GM23338 (cell line): ENCODE data around the gene ATG9A. TPM values are rescaled to one million over a fixed set of nuclear protein-coding genes. Genes with fewer than 3 reads are reported as not detected.

Source experiments
- ATAC-seq: fragments of 200-7000 bp; cut with Tn5 transposase; 3 replicates; pipeline ENCODE4 v1.9.1; 2020
- DNase-seq: peaks from one replicate; pipeline ENCODE4 v3.0.0-alpha.2; 2015; ENCODE audit warnings: low spot score
- H2AFZ ChIP-seq: fragments of 200-600 bp; sonication (generic); 2 replicates; pipeline ENCODE4 v1.8.0; 2016; ENCODE audit warnings: antibody characterized with exemption, mild to moderate bottlenecking, moderate library complexity
- H3F3A ChIP-seq: fragments of 200-600 bp; sonication (generic); replicated peaks from 2 replicates; pipeline ENCODE4 v1.8.0; 2017; ENCODE audit warnings: antibody characterized with exemption, mixed run types, low read depth
- H3K27ac ChIP-seq: fragments of 200-600 bp; sonication (generic); 2 replicates; pipeline ENCODE4 v1.6.1; 2016; ENCODE audit warnings: low read depth
- H3K27me3 ChIP-seq: fragments of 200-600 bp; sonication (generic); 2 replicates; pipeline ENCODE4 v1.8.0; 2016; ENCODE audit warnings: mild to moderate bottlenecking, mixed run types, moderate library complexity; ENCODE audit not compliant: insufficient read depth
- H3K36me3 ChIP-seq: fragments of 200-600 bp; sonication (generic); 2 replicates; pipeline ENCODE4 v1.8.0; 2016; ENCODE audit warnings: mild to moderate bottlenecking; ENCODE audit not compliant: insufficient read depth
- H3K4me1 ChIP-seq: fragments of 200-600 bp; sonication (generic); 2 replicates; pipeline ENCODE4 v1.8.0; 2016; ENCODE audit warnings: mild to moderate bottlenecking, moderate library complexity; ENCODE audit not compliant: insufficient read depth
- H3K4me2 ChIP-seq: fragments of 200-600 bp; sonication (generic); 2 replicates; pipeline ENCODE4 v1.7.1; 2017; ENCODE audit warnings: mixed run types
- H3K4me3 ChIP-seq: fragments of 200-600 bp; sonication (generic); 2 replicates; pipeline ENCODE4 v1.6.1; 2016; ENCODE audit warnings: mixed run types
- H3K79me2 ChIP-seq: fragments of 200-600 bp; sonication (generic); replicated peaks from 2 replicates; pipeline ENCODE4 v1.8.0; 2017; ENCODE audit warnings: mild to moderate bottlenecking; ENCODE audit not compliant: insufficient read depth
- H3K9me2 ChIP-seq: fragments of 200-600 bp; sonication (generic); 2 replicates; pipeline ENCODE4 v1.8.0; 2017; ENCODE audit not compliant: insufficient read depth
- H4K20me1 ChIP-seq: fragments of 200-600 bp; sonication (generic); replicated peaks from 2 replicates; pipeline ENCODE4 v1.8.0; 2017; ENCODE audit warnings: mild to moderate bottlenecking; ENCODE audit not compliant: insufficient read depth
- H3K27ac Mint-ChIP-seq: 2 replicates; pipeline ENCODE4 v1.8.0; 2020; ENCODE audit warnings: inconsistent platforms, mild to moderate bottlenecking, moderate library complexity, mixed read lengths
- H3K27me3 Mint-ChIP-seq: 3 replicates; pipeline ENCODE4 v1.8.0; 2022; ENCODE audit warnings: low read depth, mild to moderate bottlenecking, moderate library complexity, mixed read lengths, inconsistent platforms; ENCODE audit not compliant: insufficient read depth, poor library complexity
- H3K36me3 Mint-ChIP-seq: 3 replicates; pipeline ENCODE4 v1.8.0; 2021; ENCODE audit warnings: low read depth, mild to moderate bottlenecking, inconsistent platforms, moderate library complexity, mixed read lengths
- H3K4me1 Mint-ChIP-seq: 3 replicates; pipeline ENCODE4 v1.8.0; 2020; ENCODE audit warnings: mild to moderate bottlenecking, inconsistent platforms, mixed read lengths
- H3K4me3 Mint-ChIP-seq: 3 replicates; pipeline ENCODE4 v1.8.0; 2021; ENCODE audit warnings: moderate library complexity, mild to moderate bottlenecking, inconsistent platforms, mixed read lengths
- H3K9me3 Mint-ChIP-seq: 3 replicates; pipeline ENCODE4 v1.8.0; 2020; ENCODE audit warnings: moderate library complexity, mild to moderate bottlenecking, inconsistent platforms, mixed read lengths
- EZH2phosphoT487 ChIP-seq: fragments of 200-600 bp; sonication (generic); IDR thresholded peaks from one replicate; pipeline ENCODE4 v1.8.1; 2018; ENCODE audit warnings: antibody characterized with exemption; ENCODE audit not compliant: unreplicated experiment
- polyA plus RNA-seq: library from polyadenylated mRNA; unstranded; fragments of >200 nt; fragmentation: Nextera tagmentation; extraction: Ambion mirVana; gene quantifications from 2 replicates; pipeline ENCODE4 v1.2.1, GENCODE V29; 2016
- total RNA-seq: library from RNA; depleted of rRNA; stranded (reverse); fragments of >200 nt; shearing (Covaris generic); gene quantifications from 2 replicates; pipeline ENCODE4 v1.2.3, GENCODE V29; 2014
- TF ChIP-seq, protein P1 (sequence below): IDR thresholded peaks from one replicate; pipeline ENCODE4 v1.6.1; 2018; ENCODE audit warnings: antibody characterized with exemption; ENCODE audit not compliant: unreplicated experiment
- TF ChIP-seq, protein P2 (sequence below): fragments of 250-450 bp; sonication (Bioruptor Pico); IDR thresholded peaks from 2 replicates; pipeline ENCODE4 v1.5.0; 2020; ENCODE audit warnings: mild to moderate bottlenecking, moderate library complexity

The ATG9A gene
- total and polyA plus RNA-seq, 2 experiments from 2014 or later: 20.7 to 54.2 TPM

DNA sequence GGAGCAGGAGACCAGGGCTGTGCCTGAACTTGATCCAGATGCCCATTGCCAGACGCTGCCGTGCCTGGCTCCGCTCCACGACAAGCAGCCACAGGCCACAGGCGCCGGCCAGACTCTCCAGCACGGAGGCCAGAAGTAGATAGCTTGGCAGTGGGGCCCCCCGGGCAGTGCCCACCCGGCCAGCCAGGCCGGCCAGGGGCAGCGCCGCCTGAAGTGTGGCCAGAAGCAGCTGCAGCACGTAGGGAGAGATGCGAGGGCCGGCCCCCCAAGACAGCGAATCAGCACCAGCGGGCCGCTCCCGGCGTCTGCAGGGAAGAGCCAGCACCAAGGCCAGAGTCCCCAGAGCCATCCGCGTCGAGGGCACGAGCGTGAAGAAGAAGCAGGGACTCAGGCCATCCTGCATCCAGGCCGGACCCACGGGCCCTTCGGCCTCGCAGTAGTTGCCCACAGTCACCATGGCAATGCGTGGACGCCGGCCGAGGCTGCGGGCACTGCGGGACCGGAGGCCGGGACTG lies 11.2 kb downstream of the ATG9A start:
- Histone ChIP-seq H3F3A (peaks cover 9% of the 10 kb centered on the region; the same call in 1 of the 2 replicates), H3K27ac (no peak overlapping the region), H3K36me3 (peaks cover 5% of the 10 kb centered on the region; the same call in 1 of the 2 replicates), H2AFZ (peak overlapping the region; percentile 81; the same call in 1 of the 2 replicates), H3K4me2 (peak overlapping the region; percentile 90), H4K20me1 (no peaks in the 10 kb centered on the region; the same call in 1 of the 2 replicates), H3K4me3 (peak overlapping the region; percentile 81), H3K27me3 (no peaks in the 10 kb centered on the region), H3K79me2 (no peaks in the 10 kb centered on the region), H3K4me1 (peaks cover 17% of the 10 kb centered on the region), H3K9me2 (no peaks in the 10 kb centered on the region)
- peak; percentile 81 for ATAC-seq
- peak overlapping the region; percentile 95 for H3K27ac Mint-ChIP-seq
- peak overlapping the region; percentile 90 for H3K4me3 Mint-ChIP-seq
- peaks cover 42% of the 10 kb centered on the region for H3K36me3 Mint-ChIP-seq
- DNase-seq: peak; percentile 85
- H3K4me1 Mint-ChIP-seq: peaks cover 21% of the 10 kb centered on the region
- no peaks in the 10 kb centered on the region for H3K9me3 Mint-ChIP-seq
- H3K27me3 Mint-ChIP-seq: peaks cover 15% of the 10 kb centered on the region
- TF ChIP-seq, protein P1, sequence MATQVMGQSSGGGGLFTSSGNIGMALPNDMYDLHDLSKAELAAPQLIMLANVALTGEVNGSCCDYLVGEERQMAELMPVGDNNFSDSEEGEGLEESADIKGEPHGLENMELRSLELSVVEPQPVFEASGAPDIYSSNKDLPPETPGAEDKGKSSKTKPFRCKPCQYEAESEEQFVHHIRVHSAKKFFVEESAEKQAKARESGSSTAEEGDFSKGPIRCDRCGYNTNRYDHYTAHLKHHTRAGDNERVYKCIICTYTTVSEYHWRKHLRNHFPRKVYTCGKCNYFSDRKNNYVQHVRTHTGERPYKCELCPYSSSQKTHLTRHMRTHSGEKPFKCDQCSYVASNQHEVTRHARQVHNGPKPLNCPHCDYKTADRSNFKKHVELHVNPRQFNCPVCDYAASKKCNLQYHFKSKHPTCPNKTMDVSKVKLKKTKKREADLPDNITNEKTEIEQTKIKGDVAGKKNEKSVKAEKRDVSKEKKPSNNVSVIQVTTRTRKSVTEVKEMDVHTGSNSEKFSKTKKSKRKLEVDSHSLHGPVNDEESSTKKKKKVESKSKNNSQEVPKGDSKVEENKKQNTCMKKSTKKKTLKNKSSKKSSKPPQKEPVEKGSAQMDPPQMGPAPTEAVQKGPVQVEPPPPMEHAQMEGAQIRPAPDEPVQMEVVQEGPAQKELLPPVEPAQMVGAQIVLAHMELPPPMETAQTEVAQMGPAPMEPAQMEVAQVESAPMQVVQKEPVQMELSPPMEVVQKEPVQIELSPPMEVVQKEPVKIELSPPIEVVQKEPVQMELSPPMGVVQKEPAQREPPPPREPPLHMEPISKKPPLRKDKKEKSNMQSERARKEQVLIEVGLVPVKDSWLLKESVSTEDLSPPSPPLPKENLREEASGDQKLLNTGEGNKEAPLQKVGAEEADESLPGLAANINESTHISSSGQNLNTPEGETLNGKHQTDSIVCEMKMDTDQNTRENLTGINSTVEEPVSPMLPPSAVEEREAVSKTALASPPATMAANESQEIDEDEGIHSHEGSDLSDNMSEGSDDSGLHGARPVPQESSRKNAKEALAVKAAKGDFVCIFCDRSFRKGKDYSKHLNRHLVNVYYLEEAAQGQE: peak; percentile 71
- no peak for TF ChIP-seq EZH2phosphoT487
- TF ChIP-seq, protein P2, sequence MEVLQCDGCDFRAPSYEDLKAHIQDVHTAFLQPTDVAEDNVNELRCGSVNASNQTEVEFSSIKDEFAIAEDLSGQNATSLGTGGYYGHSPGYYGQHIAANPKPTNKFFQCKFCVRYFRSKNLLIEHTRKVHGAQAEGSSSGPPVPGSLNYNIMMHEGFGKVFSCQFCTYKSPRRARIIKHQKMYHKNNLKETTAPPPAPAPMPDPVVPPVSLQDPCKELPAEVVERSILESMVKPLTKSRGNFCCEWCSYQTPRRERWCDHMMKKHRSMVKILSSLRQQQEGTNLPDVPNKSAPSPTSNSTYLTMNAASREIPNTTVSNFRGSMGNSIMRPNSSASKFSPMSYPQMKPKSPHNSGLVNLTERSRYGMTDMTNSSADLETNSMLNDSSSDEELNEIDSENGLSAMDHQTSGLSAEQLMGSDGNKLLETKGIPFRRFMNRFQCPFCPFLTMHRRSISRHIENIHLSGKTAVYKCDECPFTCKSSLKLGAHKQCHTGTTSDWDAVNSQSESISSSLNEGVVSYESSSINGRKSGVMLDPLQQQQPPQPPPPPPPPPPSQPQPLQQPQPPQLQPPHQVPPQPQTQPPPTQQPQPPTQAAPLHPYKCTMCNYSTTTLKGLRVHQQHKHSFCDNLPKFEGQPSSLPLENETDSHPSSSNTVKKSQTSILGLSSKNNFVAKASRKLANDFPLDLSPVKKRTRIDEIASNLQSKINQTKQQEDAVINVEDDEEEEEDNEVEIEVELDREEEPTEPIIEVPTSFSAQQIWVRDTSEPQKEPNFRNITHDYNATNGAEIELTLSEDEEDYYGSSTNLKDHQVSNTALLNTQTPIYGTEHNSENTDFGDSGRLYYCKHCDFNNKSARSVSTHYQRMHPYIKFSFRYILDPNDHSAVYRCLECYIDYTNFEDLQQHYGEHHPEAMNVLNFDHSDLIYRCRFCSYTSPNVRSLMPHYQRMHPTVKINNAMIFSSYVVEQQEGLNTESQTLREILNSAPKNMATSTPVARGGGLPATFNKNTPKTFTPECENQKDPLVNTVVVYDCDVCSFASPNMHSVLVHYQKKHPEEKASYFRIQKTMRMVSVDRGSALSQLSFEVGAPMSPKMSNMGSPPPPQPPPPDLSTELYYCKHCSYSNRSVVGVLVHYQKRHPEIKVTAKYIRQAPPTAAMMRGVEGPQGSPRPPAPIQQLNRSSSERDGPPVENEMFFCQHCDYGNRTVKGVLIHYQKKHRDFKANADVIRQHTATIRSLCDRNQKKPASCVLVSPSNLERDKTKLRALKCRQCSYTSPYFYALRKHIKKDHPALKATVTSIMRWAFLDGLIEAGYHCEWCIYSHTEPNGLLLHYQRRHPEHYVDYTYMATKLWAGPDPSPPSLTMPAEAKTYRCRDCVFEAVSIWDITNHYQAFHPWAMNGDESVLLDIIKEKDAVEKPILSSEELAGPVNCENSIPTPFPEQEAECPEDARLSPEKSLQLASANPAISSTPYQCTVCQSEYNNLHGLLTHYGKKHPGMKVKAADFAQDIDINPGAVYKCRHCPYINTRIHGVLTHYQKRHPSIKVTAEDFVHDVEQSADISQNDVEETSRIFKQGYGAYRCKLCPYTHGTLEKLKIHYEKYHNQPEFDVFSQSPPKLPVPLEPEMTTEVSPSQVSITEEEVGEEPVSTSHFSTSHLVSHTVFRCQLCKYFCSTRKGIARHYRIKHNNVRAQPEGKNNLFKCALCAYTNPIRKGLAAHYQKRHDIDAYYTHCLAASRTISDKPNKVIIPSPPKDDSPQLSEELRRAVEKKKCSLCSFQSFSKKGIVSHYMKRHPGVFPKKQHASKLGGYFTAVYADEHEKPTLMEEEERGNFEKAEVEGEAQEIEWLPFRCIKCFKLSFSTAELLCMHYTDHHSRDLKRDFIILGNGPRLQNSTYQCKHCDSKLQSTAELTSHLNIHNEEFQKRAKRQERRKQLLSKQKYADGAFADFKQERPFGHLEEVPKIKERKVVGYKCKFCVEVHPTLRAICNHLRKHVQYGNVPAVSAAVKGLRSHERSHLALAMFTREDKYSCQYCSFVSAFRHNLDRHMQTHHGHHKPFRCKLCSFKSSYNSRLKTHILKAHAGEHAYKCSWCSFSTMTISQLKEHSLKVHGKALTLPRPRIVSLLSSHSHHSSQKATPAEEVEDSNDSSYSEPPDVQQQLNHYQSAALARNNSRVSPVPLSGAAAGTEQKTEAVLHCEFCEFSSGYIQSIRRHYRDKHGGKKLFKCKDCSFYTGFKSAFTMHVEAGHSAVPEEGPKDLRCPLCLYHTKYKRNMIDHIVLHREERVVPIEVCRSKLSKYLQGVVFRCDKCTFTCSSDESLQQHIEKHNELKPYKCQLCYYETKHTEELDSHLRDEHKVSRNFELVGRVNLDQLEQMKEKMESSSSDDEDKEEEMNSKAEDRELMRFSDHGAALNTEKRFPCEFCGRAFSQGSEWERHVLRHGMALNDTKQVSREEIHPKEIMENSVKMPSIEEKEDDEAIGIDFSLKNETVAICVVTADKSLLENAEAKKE (CRISPR knock-in tag): no peak
